ENCODE results near the gene RAP1A. TPM values are rescaled to one million over a fixed set of nuclear protein-coding genes. Genes with fewer than 3 reads are reported as not detected.

The RAP1A gene
- polyA plus RNA-seq, 1 donor (not counting 4 experiments of a cell fraction or from before 2014, with no cell fraction given): 70.3 TPM

GRCh38 chr1:111707906-111708305, 88.3 kb downstream of the RAP1A start:
- Histone ChIP-seq H3K4me2 (ENCODE audit: control insufficient read depth, extremely low read depth, insufficient read depth, low read depth, low read length) (no peak overlapping the region), H3K36me3 (ENCODE audit: control insufficient read depth in 2 of 2, extremely low read depth in 1 of 2, insufficient read depth in 2 of 2, low read length in 2 of 2) (peaks cover 0 to 5% of the 10 kb centered on the region in 2 experiments), H4K20me1 (ENCODE audit: control insufficient read depth, extremely low read depth, insufficient read depth, low read length) (no peaks in the 10 kb centered on the region), H3K27ac (ENCODE audit: control insufficient read depth, insufficient read depth, low read length) (no peak overlapping the region), H3K4me3 (ENCODE audit: control insufficient read depth in 2 of 3, extremely low read depth in 1 of 3, insufficient read depth in 2 of 3, low read depth in 1 of 3, low read length in 3 of 3) (no peak overlapping the region), H3K79me2 (ENCODE audit: control insufficient read depth, insufficient read depth, low read length) (no peaks in the 10 kb centered on the region), H3K27me3 (ENCODE audit: control insufficient read depth, extremely low read depth, insufficient read depth, low read length) (no peaks in the 10 kb centered on the region), H2AFZ (ENCODE audit: control insufficient read depth, low read length) (no peak overlapping the region), H3K9ac (ENCODE audit: control insufficient read depth, extremely low read depth, insufficient read depth, low read length) (no peak overlapping the region), H3K4me1 (ENCODE audit: control insufficient read depth, extremely low read depth, insufficient read depth, low read length) (peaks cover 13% of the 10 kb centered on the region), H3K9me3 (ENCODE audit: control insufficient read depth, low read depth, low read length) (no peaks in the 10 kb centered on the region), H3K9me1 (ENCODE audit: control insufficient read depth, extremely low read depth, insufficient read depth, low read length) (no peaks in the 10 kb centered on the region)
- dilution Hi-C loops (cut with MboI; ENCODE audit: extremely low pct_ligation_motif_present, low sequenced_read_pairs): no loop called here
- DNase-seq (ENCODE audit: low read depth, low spot score): no peak
- TF ChIP-seq EZH2 (IDR thresholded peaks at IDR 0.05; ENCODE audit: low read length) (no peak), CTCF (optimal IDR thresholded peaks at IDR 0.05 in 1 of 3, IDR thresholded peaks at IDR 0.05 in 1 of 3, conservative IDR thresholded peaks at IDR 0.05 in 1 of 3; ENCODE audit: extremely low read depth in 1 of 3, insufficient read depth in 2 of 3, low read length in 3 of 3) (no peak)
- FAIRE-seq: no peak

- Histone ChIP-seq H3K9me3 (ENCODE audit: control insufficient read depth, low read depth, low read length) (no peaks in the 10 kb centered on the region), H3K4me1 (ENCODE audit: control insufficient read depth, extremely low read depth, insufficient read depth, low read length) (peaks cover 4% of the 10 kb centered on the region), H3K9me1 (ENCODE audit: control insufficient read depth, extremely low read depth, insufficient read depth, low read length) (no peaks in the 10 kb centered on the region), H2AFZ (ENCODE audit: control insufficient read depth, low read length) (no peak overlapping the region), H3K9ac (ENCODE audit: control insufficient read depth, extremely low read depth, insufficient read depth, low read length) (no peak overlapping the region), H3K36me3 (ENCODE audit: control insufficient read depth in 2 of 2, extremely low read depth in 1 of 2, insufficient read depth in 2 of 2, low read length in 2 of 2) (peaks cover 0 to 5% of the 10 kb centered on the region in 2 experiments), H3K4me3 (ENCODE audit: control insufficient read depth in 2 of 3, extremely low read depth in 1 of 3, insufficient read depth in 2 of 3, low read depth in 1 of 3, low read length in 3 of 3) (no peak overlapping the region), H4K20me1 (ENCODE audit: control insufficient read depth, extremely low read depth, insufficient read depth, low read length) (no peaks in the 10 kb centered on the region), H3K79me2 (ENCODE audit: control insufficient read depth, insufficient read depth, low read length) (no peaks in the 10 kb centered on the region), H3K27me3 (ENCODE audit: control insufficient read depth, extremely low read depth, insufficient read depth, low read length) (no peaks in the 10 kb centered on the region), H3K4me2 (ENCODE audit: control insufficient read depth, extremely low read depth, insufficient read depth, low read depth, low read length) (no peak overlapping the region), H3K27ac (ENCODE audit: control insufficient read depth, insufficient read depth, low read length) (no peak overlapping the region)
- dilution Hi-C loops (cut with MboI; ENCODE audit: extremely low pct_ligation_motif_present, low sequenced_read_pairs): no loop called here
- FAIRE-seq (no peak), DNase-seq (ENCODE audit: low read depth, low spot score) (no peak)
- no peak for TF ChIP-seq EZH2 (IDR thresholded peaks at IDR 0.05; ENCODE audit: low read length)
- TF ChIP-seq CTCF (optimal IDR thresholded peaks at IDR 0.05 in 1 of 3, IDR thresholded peaks at IDR 0.05 in 1 of 3, conservative IDR thresholded peaks at IDR 0.05 in 1 of 3; ENCODE audit: extremely low read depth in 1 of 3, insufficient read depth in 2 of 3, low read length in 3 of 3): no peak
Measured at GRCh38 chr1:111709986-111710385, 90.4 kb downstream of the RAP1A start.
